H1 (cell line): ENCODE data around the gene GIGYF2. TPM values are rescaled to one million over a fixed set of nuclear protein-coding genes. Genes with fewer than 3 reads are reported as not detected.

Experiments used
- CTCF ChIA-PET: fragments of 300-600 bp; sonication (Branson Sonifier 250); formaldehyde crosslinking; loops from one replicate; lab custom pipeline; 2021; ENCODE audit not compliant: partially characterized antibody; lab: Charles Lee
- POLR2A ChIA-PET: fragments of 300-600 bp; sonication (Branson Sonifier 250); formaldehyde crosslinking; loops from one replicate; lab custom pipeline; 2021; ENCODE audit warnings: inconsistent platforms; ENCODE audit not compliant: partially characterized antibody; lab: Charles Lee
- DNase-seq, 2 experiments: peaks; one replicate each; pipeline versions ENCODE4 v3.0.0 to v3.0.0-alpha.2; 2010 to 2022; ENCODE audit warnings: low spot score in 2 of 2, low read depth in 1 of 2, mixed read lengths in 1 of 2
- FAIRE-seq: peaks from 2 replicates; lab custom pipeline; 2011; peaks lifted over from hg19 to GRCh38; lab: Jason Lieb, UNC
- H2AFZ ChIP-seq: 2 replicates; pipeline ENCODE4 v1.8.1; 2012; ENCODE audit warnings: low read length, inconsistent platforms
- H2AK5ac ChIP-seq: 2 replicates; pipeline ENCODE4 v1.6.1; 2013; ENCODE audit warnings: low read depth, low read length
- H2BK120ac ChIP-seq: replicated peaks from 2 replicates; pipeline ENCODE3; 2013; ENCODE audit warnings: low read depth, low read length, inconsistent platforms
- H2BK12ac ChIP-seq: 2 replicates; pipeline ENCODE4 v1.6.1; 2013; ENCODE audit warnings: low read depth, low read length
- H2BK15ac ChIP-seq: 2 replicates; pipeline ENCODE4 v1.6.1; 2013; ENCODE audit warnings: low read length
- H2BK20ac ChIP-seq: 2 replicates; pipeline ENCODE4 v1.6.1; 2013; ENCODE audit warnings: low read length
- H2BK5ac ChIP-seq: 2 replicates; pipeline ENCODE4 v1.6.1; 2013; ENCODE audit warnings: low read depth, low read length
- H3K14ac ChIP-seq: 2 replicates; pipeline ENCODE4 v1.6.1; 2013; ENCODE audit warnings: inconsistent platforms; ENCODE audit not compliant: insufficient read length
- H3K18ac ChIP-seq: 2 replicates; pipeline ENCODE4 v1.6.1; 2013; ENCODE audit warnings: low read length; ENCODE audit errors: extremely low read depth
- H3K23ac ChIP-seq: 2 replicates; pipeline ENCODE4 v1.6.1; 2013; ENCODE audit warnings: inconsistent platforms; ENCODE audit not compliant: insufficient read length
- H3K23me2 ChIP-seq: 2 replicates; pipeline ENCODE4 v1.6.1; 2013; ENCODE audit warnings: low read depth, low read length
- H3K27ac ChIP-seq: 2 replicates; pipeline ENCODE4 v1.6.1; 2011; ENCODE audit warnings: low read depth, low read length, inconsistent platforms
- H3K27me3 ChIP-seq, 4 experiments: replicated peaks in 1 of 4; 1 replicate in 1 of 4; 2 replicates in 3 of 4; pipeline versions ENCODE4 v1.6.1 to v1.8.1; 2011 to 2013; ENCODE audit warnings: low read length in 3 of 4, mild to moderate bottlenecking in 3 of 4, inconsistent platforms in 2 of 4, mixed read lengths in 2 of 4, moderate library complexity in 1 of 4; ENCODE audit not compliant: control insufficient read depth in 3 of 4, insufficient read depth in 3 of 4; ENCODE audit errors: extremely low read depth in 1 of 4
- H3K36me3 ChIP-seq, 4 experiments: 2 replicates each; pipeline versions ENCODE4 v1.6.1 to v1.8.1; 2011 to 2013; ENCODE audit warnings: mild to moderate bottlenecking in 4 of 4, low read length in 3 of 4, moderate library complexity in 2 of 4, control low read depth in 1 of 4, inconsistent platforms in 1 of 4; ENCODE audit not compliant: insufficient read depth in 4 of 4, control insufficient read depth in 2 of 4
- H3K4ac ChIP-seq: replicated peaks from 2 replicates; pipeline ENCODE3; 2013; ENCODE audit warnings: low read length, low read depth, mixed read lengths, inconsistent platforms; ENCODE audit not compliant: insufficient read length
- H3K4me1 ChIP-seq, 4 experiments: replicated peaks in 1 of 4; 1 replicate in 1 of 4; 2 replicates in 3 of 4; pipeline versions ENCODE4 v1.6.1 to v1.8.1; 2011 to 2013; ENCODE audit warnings: low read length in 3 of 4, inconsistent platforms in 2 of 4, mixed read lengths in 1 of 4; ENCODE audit not compliant: insufficient read depth in 4 of 4, control insufficient read depth in 3 of 4
- H3K4me2 ChIP-seq, 2 experiments: 2 replicates each; pipeline versions ENCODE4 v1.6.1 to v1.8.1; 2011 to 2013; ENCODE audit warnings: low read depth in 2 of 2, low read length in 2 of 2, control low read depth in 1 of 2, inconsistent platforms in 1 of 2, mild to moderate bottlenecking in 1 of 2; ENCODE audit not compliant: insufficient read depth in 1 of 2
- H3K4me3 ChIP-seq, 4 experiments: fragments of 200-600, 300-600 bp in 1 of 4; sonication (generic), shearing (Covaris generic), sonication (Bioruptor Twin) in 1 of 4; 2 replicates each; pipeline versions ENCODE4 v1.5.1 to v1.8.1; 2011 to 2016; ENCODE audit warnings: low read length in 4 of 4, low read depth in 3 of 4, control low read depth in 2 of 4, inconsistent platforms in 2 of 4, mild to moderate bottlenecking in 2 of 4, mixed read lengths in 1 of 4, moderate library complexity in 1 of 4; ENCODE audit not compliant: insufficient read depth in 2 of 4; ENCODE audit errors: extremely low read depth in 1 of 4
- H3K56ac ChIP-seq: replicated peaks from 2 replicates; pipeline ENCODE3; 2013; ENCODE audit warnings: low read depth, mild to moderate bottlenecking, mixed read lengths, low read length, inconsistent platforms; ENCODE audit not compliant: insufficient read length
- H3K79me1 ChIP-seq: 2 replicates; pipeline ENCODE4 v1.6.1; 2013; ENCODE audit warnings: low read depth, low read length, control low read depth
- H3K79me2 ChIP-seq, 2 experiments: 2 replicates each; pipeline versions ENCODE4 v1.6.1 to v1.8.1; 2012 to 2013; ENCODE audit warnings: low read length in 2 of 2, mild to moderate bottlenecking in 2 of 2, inconsistent platforms in 1 of 2; ENCODE audit not compliant: insufficient read depth in 2 of 2, control insufficient read depth in 1 of 2
- H3K9ac ChIP-seq, 4 experiments: replicated peaks in 1 of 4; 1 replicate in 1 of 4; 2 replicates in 3 of 4; pipeline versions ENCODE4 v1.6.1 to v1.8.1; 2011 to 2013; ENCODE audit warnings: low read depth in 3 of 4, low read length in 3 of 4, control low read depth in 2 of 4, mild to moderate bottlenecking in 2 of 4, moderate library complexity in 2 of 4, inconsistent platforms in 1 of 4; ENCODE audit errors: extremely low read depth in 1 of 4
- H3K9me3 ChIP-seq, 2 experiments: 2 replicates each; pipeline versions ENCODE4 v1.6.1 to v1.8.1; 2012 to 2013; ENCODE audit warnings: mild to moderate bottlenecking in 2 of 2, moderate library complexity in 2 of 2, control low read depth in 1 of 2, inconsistent platforms in 1 of 2, low read depth in 1 of 2, low read length in 1 of 2, mixed read lengths in 1 of 2; ENCODE audit not compliant: insufficient read depth in 2 of 2
- H4K20me1 ChIP-seq, 2 experiments: replicated peaks in 1 of 2; 2 replicates each; pipeline versions ENCODE3 to v1.8.1; 2011 to 2013; ENCODE audit warnings: inconsistent platforms in 2 of 2, low read length in 2 of 2, mild to moderate bottlenecking in 1 of 2; ENCODE audit not compliant: insufficient read depth in 2 of 2, control insufficient read depth in 1 of 2
- H4K5ac ChIP-seq: 2 replicates; pipeline ENCODE4 v1.6.1; 2013; ENCODE audit warnings: low read length, low read depth, mixed read lengths, inconsistent platforms; ENCODE audit not compliant: insufficient read length
- H4K8ac ChIP-seq: 2 replicates; pipeline ENCODE4 v1.8.0; 2013; ENCODE audit warnings: mild to moderate bottlenecking, moderate library complexity, low read length, inconsistent platforms; ENCODE audit not compliant: insufficient read depth; ENCODE audit errors: extremely low read depth
- H4K91ac ChIP-seq: replicated peaks from 2 replicates; pipeline ENCODE3; 2013; ENCODE audit warnings: low read length, mixed read lengths, inconsistent platforms; ENCODE audit not compliant: insufficient read length
- BCL11A ChIP-seq, 2 experiments: IDR thresholded peaks; one replicate each; pipeline ENCODE4 v1.6.1; 2011; ENCODE audit warnings: low read depth in 2 of 2, low read length in 2 of 2, mild to moderate bottlenecking in 2 of 2
- CBX8 ChIP-seq: fragments of 300-800, 300-1000 bp; sonication (generic); IDR thresholded peaks from 2 replicates; pipeline ENCODE4 v1.7.1; 2016; ENCODE audit warnings: low read depth, low read length, borderline replicate concordance
- GTF2F1 ChIP-seq: IDR thresholded peaks from 2 replicates; pipeline ENCODE4 v1.6.1; 2012; ENCODE audit warnings: low read depth, low read length, improper control_type of control experiment, borderline replicate concordance
- POU5F1 ChIP-seq: IDR thresholded peaks from 2 replicates; pipeline ENCODE4 v1.6.1; 2011; ENCODE audit warnings: low read depth, mild to moderate bottlenecking, low read length, moderate library complexity
- RAD21 ChIP-seq, 2 experiments: IDR thresholded peaks in 1 of 2; conservative IDR thresholded peaks in 1 of 2; 2 replicates each; pipeline ENCODE4 v1.6.1; 2011; ENCODE audit warnings: low read depth in 2 of 2, low read length in 2 of 2, improper control_type of control experiment in 1 of 2, inconsistent platforms in 1 of 2, mild to moderate bottlenecking in 1 of 2, moderate library complexity in 1 of 2
- SP1 ChIP-seq: IDR thresholded peaks from 2 replicates; pipeline ENCODE4 v1.6.1; 2011; ENCODE audit warnings: low read depth, low read length
- SP4 ChIP-seq: IDR thresholded peaks from 2 replicates; pipeline ENCODE4 v1.6.1; 2012; ENCODE audit warnings: low read length, inconsistent platforms
- SRF ChIP-seq: IDR thresholded peaks from 2 replicates; pipeline ENCODE4 v1.6.1; 2011; ENCODE audit warnings: mild to moderate bottlenecking, low read depth, low read length, moderate library complexity
- SUZ12 ChIP-seq: fragments of 200-600 bp; sonication (generic); IDR thresholded peaks from 2 replicates; pipeline ENCODE4 v1.6.1; 2012; ENCODE audit warnings: mild to moderate bottlenecking, inconsistent platforms, low read length, moderate library complexity, mixed read lengths
- TAF7 ChIP-seq: optimal IDR thresholded peaks from 2 replicates; pipeline ENCODE3; 2011; ENCODE audit warnings: low read depth, mild to moderate bottlenecking, inconsistent platforms, low read length, moderate library complexity, borderline replicate concordance
- WGBS, 2 experiments: shearing (Covaris generic) in 1 of 2; methylation state at CpG; one replicate each; pipeline versions ENCODE4 v1.1.6 to v1.1.7; 2013 to 2015; ENCODE audit warnings: low lambda C conversion rate in 2 of 2, mixed read lengths in 2 of 2, inconsistent platforms in 1 of 2, low coverage in 1 of 2, missing lambda C conversion rate in 1 of 2; ENCODE audit not compliant: insufficient replicate concordance in 2 of 2, insufficient coverage in 1 of 2, insufficient read length in 1 of 2; ENCODE audit errors: extremely low coverage in 1 of 2, missing lambda C conversion rate in 1 of 2; 5-methylcytosine and 5-hydroxymethylcytosine counted together
- polyA plus RNA-seq, 7 experiments: library from polyadenylated mRNA; depleted of rRNA in 3 of 7; stranded (reverse) in 5 of 7; unstranded in 2 of 7; fragments of >200 nt in 5 of 7; fragments of 200-250 nt in 2 of 7; gene quantifications; 1 replicate in 5 of 7; 2 replicates in 1 of 7; 4 replicates in 1 of 7; pipeline versions ENCODE4 v1.2.1 to v1.2.3, GENCODE V29; 2011 to 2013; ENCODE audit warnings: missing spikeins in 2 of 7, mixed read lengths in 2 of 7
- total RNA-seq: library from RNA; stranded (reverse); fragmentation: NEBNext Ultra II Directional; extraction: Animal tissue kit (Norgen Biotek cat#: 25700); gene quantifications from 2 replicates; pipeline ENCODE4 v1.2.1, GENCODE V29; 2021

GIGYF2 gene
- total and polyA plus RNA-seq, 2 of the 8 experiments (the other 6 are each of a cell fraction or from before 2014, with no cell fraction given): 22.3 to 62.0 TPM

DNA sequence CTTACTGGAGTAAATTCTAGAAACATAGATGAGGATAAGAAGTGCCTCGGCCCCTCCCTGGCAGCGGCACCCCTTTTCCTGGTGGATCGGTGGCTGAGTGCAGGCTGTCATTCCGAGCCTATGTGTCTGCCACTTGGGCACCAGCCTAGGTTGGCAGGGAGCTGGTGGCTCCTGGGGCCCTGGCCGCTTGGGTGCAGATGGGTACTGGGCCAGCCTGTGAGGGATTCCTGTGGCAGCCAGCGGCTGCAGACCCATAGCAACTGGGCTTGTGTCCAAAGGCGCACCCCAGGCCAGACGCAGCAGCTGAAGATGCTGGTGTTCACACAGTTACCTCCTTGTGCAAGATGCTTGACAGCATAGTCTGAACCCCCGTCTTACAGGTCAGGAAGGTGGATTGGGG is 175.7 kb downstream of the GIGYF2 start:
- Histone ChIP-seq H2AK5ac (no peak overlapping the region), H2BK15ac (no peak overlapping the region), H4K91ac (no peak overlapping the region), H3K79me2 (no peaks in the 10 kb centered on the region), H2BK120ac (no peak overlapping the region), H3K14ac (no peak overlapping the region), H3K79me1 (no peaks in the 10 kb centered on the region), H3K27ac (no peak overlapping the region), H3K4me3 (no peak overlapping the region), H4K20me1 (peaks cover 0 to 3% of the 10 kb centered on the region in 2 experiments), H3K23me2 (peaks cover 12% of the 10 kb centered on the region; the same call in 1 of the 2 replicates), H3K9me3 (no peaks in the 10 kb centered on the region), H3K18ac (no peak overlapping the region), H3K4ac (no peak overlapping the region), H4K5ac (no peak overlapping the region), H3K56ac (no peak overlapping the region), H3K27me3 (peaks cover 0 to 23% (median 17%) of the 10 kb centered on the region in 4 experiments; a peak in 5 of 7 replicates), H3K9ac (no peak overlapping the region), H2BK20ac (no peak overlapping the region), H2BK5ac (no peak overlapping the region), H4K8ac (no peak overlapping the region), H2BK12ac (no peak overlapping the region), H3K4me1 (peaks cover 0 to 4% (median 1%) of the 10 kb centered on the region in 4 experiments; a peak in 4 of 7 replicates), H2AFZ (no peak overlapping the region), H3K23ac (no peak overlapping the region), H3K36me3 (no peaks in the 10 kb centered on the region), H3K4me2 (no peak overlapping the region)
- POLR2A ChIA-PET: no interaction called here
- CTCF ChIA-PET: interaction anchor here (1.2 to 2.7 kb wide), 3 partner anchors 9 to 111 kb away, joined by 3 to 8 read pairs (median 3); no protein-coding TSS in a partner anchor
- FAIRE-seq (no peak), DNase-seq (no peak)
- TF ChIP-seq CBX8: no peak
- no peak for TF ChIP-seq SP1
- TF ChIP-seq GTF2F1: no peak
- no peak for TF ChIP-seq SRF
- no peak for TF ChIP-seq SUZ12
- TF ChIP-seq POU5F1: no peak
- TF ChIP-seq BCL11A (IDR thresholded peaks at IDR 0.05; ENCODE audit: low read depth in 2 of 2, low read length in 2 of 2): no peak
- TF ChIP-seq TAF7: no peak
- TF ChIP-seq SP4: no peak
- TF ChIP-seq RAD21 (IDR thresholded peaks at IDR 0.05 in 1 of 2, conservative IDR thresholded peaks at IDR 0.05 in 1 of 2; ENCODE audit: low read depth in 2 of 2, low read length in 2 of 2): no peak
- WGBS, 2 experiments: 97% methylated on average over 9 of the region's 9 CpGs; no CpG with 5 or more reads in 1 of the 2 experiments
